K562 (cell line): ENCODE measurements around the gene ADAM15. TPM values are rescaled to one million over a fixed set of nuclear protein-coding genes. Genes with fewer than 3 reads are reported as not detected.

Experiments
- ATAC-seq: fragments of 200-7000 bp; cut with Tn5 transposase; 3 replicates; pipeline ENCODE4 v1.9.1; 2020; ENCODE audit warnings: moderate library complexity
- BruUV-seq: library from RNA; stranded (reverse); fragments of 400-500 nt; replicated peaks from 2 replicates; lab custom pipeline; 2021; lab: Mats Ljungman, UMichigan
- CTCF ChIA-PET: fragments of 300-600 bp; formaldehyde crosslinking; extraction: SDS; loops from one replicate; lab custom pipeline; 2021; ENCODE audit warnings: low intra/inter-chr PET ratio; lab: Yijun Ruan, JAX
- POLR2A ChIA-PET: fragments of 300-600, 350-650 bp; sonication (Branson Sonifier 250); formaldehyde crosslinking; extraction: SDS; loops from one replicate; lab custom pipeline; 2021; ENCODE audit warnings: antibody characterized with exemption, inconsistent platforms; lab: Yijun Ruan, JAX
- DNase-seq, 4 experiments: peaks; one replicate each; pipeline versions ENCODE4 v3.0.0 to v3.0.0-alpha.2; 2011 to 2018; ENCODE audit warnings: low spot score in 3 of 4, mixed read lengths in 3 of 4; ENCODE audit errors: extremely low read depth in 1 of 4
- FAIRE-seq: peaks from 2 replicates; lab custom pipeline; 2011; peaks lifted over from hg19 to GRCh38; lab: Jason Lieb, UNC
- H2AFZ ChIP-seq: 2 replicates; pipeline ENCODE4 v1.6.0; 2011; ENCODE audit warnings: low read depth, low read length, control low read depth, inconsistent platforms
- H3K27ac ChIP-seq: fragments of 200-600 bp; 3 replicates; pipeline ENCODE4 v1.8.0; 2011; ENCODE audit warnings: low read depth, mild to moderate bottlenecking, control low read depth, inconsistent platforms, low read length, moderate library complexity, mixed read lengths; ENCODE audit errors: extremely low read depth
- H3K27me3 ChIP-seq, 2 experiments: fragments of 300-600 bp in 1 of 2; 2 replicates in 1 of 2; 3 replicates in 1 of 2; pipeline versions ENCODE4 v1.6.0 to v1.8.0; 2011; ENCODE audit warnings: inconsistent platforms in 2 of 2, low read length in 2 of 2, mild to moderate bottlenecking in 1 of 2, mixed read lengths in 1 of 2, moderate library complexity in 1 of 2; ENCODE audit not compliant: control insufficient read depth in 2 of 2, insufficient read depth in 2 of 2
- H3K36me3 ChIP-seq: fragments of 300-600 bp; 3 replicates; pipeline ENCODE4 v1.8.0; 2011; ENCODE audit warnings: mild to moderate bottlenecking, low read length, inconsistent platforms; ENCODE audit not compliant: control insufficient read depth, insufficient read depth
- H3K4me1 ChIP-seq, 2 experiments: fragments of 200-600 bp in 1 of 2; replicated peaks in 1 of 2; 2 replicates in 1 of 2; 3 replicates in 1 of 2; pipeline versions ENCODE4 v1.5.1 to v1.8.0; 2011; ENCODE audit warnings: inconsistent platforms in 2 of 2, low read length in 2 of 2, mild to moderate bottlenecking in 1 of 2, mixed read lengths in 1 of 2, moderate library complexity in 1 of 2; ENCODE audit not compliant: control insufficient read depth in 2 of 2, insufficient read depth in 2 of 2
- H3K4me2 ChIP-seq: 2 replicates; pipeline ENCODE4 v1.6.1; 2011; ENCODE audit warnings: low read length, control low read depth, inconsistent platforms, mixed read lengths; ENCODE audit not compliant: insufficient read depth
- H3K4me3 ChIP-seq: fragments of 200-600 bp; sonication (generic), shearing (Covaris generic); 2 replicates; pipeline ENCODE4 v1.5.1; 2016; ENCODE audit warnings: control low read depth, inconsistent platforms
- H3K79me2 ChIP-seq: fragments of 200-600 bp; 3 replicates; pipeline ENCODE4 v1.8.0; 2011; ENCODE audit warnings: low read length, inconsistent platforms; ENCODE audit not compliant: control insufficient read depth, insufficient read depth
- H3K9ac ChIP-seq, 2 experiments: 2 replicates each; pipeline versions ENCODE4 v1.6.0 to v1.6.1; 2011; ENCODE audit warnings: low read depth in 2 of 2, low read length in 2 of 2, control low read depth in 1 of 2, inconsistent platforms in 1 of 2, mild to moderate bottlenecking in 1 of 2, mixed read lengths in 1 of 2; ENCODE audit not compliant: insufficient read depth in 1 of 2
- H3K9me1 ChIP-seq: one replicate; pipeline ENCODE4 v1.6.0; 2011; ENCODE audit warnings: inconsistent platforms, mild to moderate bottlenecking, low read length, moderate library complexity; ENCODE audit not compliant: control insufficient read depth, insufficient read depth
- H3K9me3 ChIP-seq: replicated peaks from 2 replicates; pipeline ENCODE4 v1.5.1; 2011; ENCODE audit warnings: low read depth, low read length, inconsistent platforms; ENCODE audit not compliant: control insufficient read depth, insufficient read depth
- H4K20me1 ChIP-seq: replicated peaks from 2 replicates; pipeline ENCODE4 v1.6.1; 2011; ENCODE audit warnings: low read length, inconsistent platforms, mixed read lengths; ENCODE audit not compliant: control insufficient read depth, insufficient read depth
- CBFB ChIP-seq: sonication (generic); formaldehyde crosslinking; IDR thresholded peaks from 2 replicates; pipeline ENCODE4 v1.4.0; 2020; ENCODE audit warnings: mild to moderate bottlenecking, missing genetic modification reagents
- CEBPB ChIP-seq: fragments of 450-650 bp; IDR thresholded peaks from 2 replicates; pipeline ENCODE4 v1.6.1; 2016; ENCODE audit warnings: missing genetic modification characterization, missing compliant biosample characterization
- DNMT1 ChIP-seq: fragments of 450-650 bp; IDR thresholded peaks from 2 replicates; pipeline ENCODE4 v1.6.1; 2016; ENCODE audit warnings: antibody characterized with exemption, mild to moderate bottlenecking
- FOXP1 ChIP-seq: sonication (generic); formaldehyde crosslinking; IDR thresholded peaks from 2 replicates; pipeline ENCODE4 v1.8.0; 2022; ENCODE audit warnings: mild to moderate bottlenecking, missing genetic modification reagents
- JUNB ChIP-seq: fragments of 450-650 bp; formaldehyde crosslinking; conservative IDR thresholded peaks from 2 replicates; pipeline ENCODE4 v1.4.0; 2020; ENCODE audit warnings: mild to moderate bottlenecking
- KHSRP ChIP-seq: fragments of 450-650 bp; IDR thresholded peaks from 2 replicates; pipeline ENCODE4 v1.6.1; 2017
- NR3C1 ChIP-seq: sonication (generic); formaldehyde crosslinking; IDR thresholded peaks from 2 replicates; pipeline ENCODE4 v1.8.1; 2022; ENCODE audit warnings: missing genetic modification reagents
- NRF1 ChIP-seq, 2 experiments: fragments of 450-650 bp; IDR thresholded peaks in 1 of 2; conservative IDR thresholded peaks in 1 of 2; 2 replicates each; pipeline ENCODE4 v1.6.1; 2014; ENCODE audit warnings: mild to moderate bottlenecking in 2 of 2
- POLR3A ChIP-seq: IDR thresholded peaks from 2 replicates; pipeline ENCODE4 v1.6.1; 2011; ENCODE audit warnings: borderline replicate concordance, mild to moderate bottlenecking, moderate library complexity; ENCODE audit not compliant: insufficient read length, insufficient read depth; ENCODE audit errors: extremely low read depth
- SNAPC5 ChIP-seq: fragments of 250-450 bp; sonication (Bioruptor Pico); IDR thresholded peaks from 2 replicates; pipeline ENCODE4 v1.8.0; 2021; ENCODE audit warnings: moderate library complexity, mild to moderate bottlenecking, inconsistent platforms
- SNIP1 ChIP-seq: fragments of 450-650 bp; IDR thresholded peaks from 2 replicates; pipeline ENCODE4 v1.7.1; 2017; ENCODE audit warnings: low read depth, mild to moderate bottlenecking
- TBP ChIP-seq: optimal IDR thresholded peaks from 2 replicates; pipeline ENCODE3; 2011; ENCODE audit warnings: low read depth, low read length, improper control_type of control experiment
- ZBED1 ChIP-seq: IDR thresholded peaks from 2 replicates; pipeline ENCODE4 v1.6.1; 2014
- ZFP36 ChIP-seq: fragments of 150-350 bp; IDR thresholded peaks from 2 replicates; pipeline ENCODE4 v1.6.1; 2018; ENCODE audit warnings: low read length, low read depth; ENCODE audit not compliant: partially characterized antibody
- ZNF121 ChIP-seq: sonication (generic); formaldehyde crosslinking; conservative IDR thresholded peaks from 2 replicates; pipeline ENCODE4 v1.8.0; 2022; ENCODE audit warnings: missing genetic modification reagents
- ZNF347 ChIP-seq: fragments of 450-650 bp; formaldehyde crosslinking; IDR thresholded peaks from 2 replicates; pipeline ENCODE4 v1.4.0; 2020; ENCODE audit warnings: low read depth, mild to moderate bottlenecking, moderate library complexity
- ZNF778 ChIP-seq: fragments of 450-650 bp; formaldehyde crosslinking; IDR thresholded peaks from 2 replicates; pipeline ENCODE4 v1.4.0; 2020; ENCODE audit warnings: mild to moderate bottlenecking, moderate library complexity
- ZSCAN32 ChIP-seq: fragments of 450-650 bp; formaldehyde crosslinking; IDR thresholded peaks from 2 replicates; pipeline ENCODE4 v1.4.0; 2020; ENCODE audit warnings: mild to moderate bottlenecking, moderate library complexity
- WGBS: fragments of 100-300 bp; shearing (Covaris generic); methylation state at CpG from one replicate; pipeline ENCODE4 v1.1.6; 2016; ENCODE audit warnings: low coverage, mixed read lengths; ENCODE audit not compliant: insufficient coverage; ENCODE audit errors: missing lambda C conversion rate; 5-methylcytosine and 5-hydroxymethylcytosine counted together
- in situ Hi-C: fragments of 300-500 bp; cut with MboI; formaldehyde crosslinking; loops from 4 replicates; pipeline ENCODE4 v1.15.0; 2018; ENCODE audit warnings: inconsistent platforms, mixed read lengths
- intact Hi-C: fragments of 100-400 bp; cut with micrococcal nuclease; formaldehyde crosslinking; loops from 2 replicates; pipeline ENCODE4 v1.14.2; 2022
- polyA plus RNA-seq, 8 experiments: library from polyadenylated mRNA; depleted of rRNA in 4 of 8; stranded (reverse) in 5 of 8; unstranded in 3 of 8; fragments of >200 nt; fragmentation: Nextera tagmentation in 2 of 8; fragmentation: Illumina TruSeq in 1 of 8; extraction: Ambion mirVana in 2 of 8; extraction: Trizol in 1 of 8; gene quantifications; 2 replicates each; pipeline versions ENCODE4 v1.2.1 to v1.2.3, GENCODE V29; 2011 to 2014; ENCODE audit warnings: inconsistent platforms in 1 of 8, missing spikeins in 1 of 8
- total RNA-seq, 7 experiments: library from RNA; depleted of rRNA in 6 of 7; stranded (reverse); fragments of >200 nt in 6 of 7; fragmentation: Illumina TruSeq in 2 of 7; extraction: Trizol in 2 of 7; gene quantifications; 2 replicates each; pipeline versions ENCODE4 v1.2.1 to v1.2.3, GENCODE V29; 2011 to 2021; ENCODE audit warnings: low replicate concordance in 1 of 7

The ADAM15 gene
- total and polyA plus RNA-seq, 9 of the 15 experiments (the other 6 are each of a cell fraction or from before 2014, with no cell fraction given): 0.69 to 72.3 (median 32.8) TPM

- POLR2A ChIA-PET: interaction anchor here (0.5 to 1.4 kb wide), 4 partner anchors 18 to 85 kb away, joined by 3 to 4 read pairs (median 3); no protein-coding TSS in a partner anchor
- in situ Hi-C loops: no loop called here
These were observed 10.6 kb upstream of the ADAM15 start for GRCh38 chr1:155040358-155041093.

GRCh38 chr1:155042789-155043188 is 8.3 kb upstream of the ADAM15 start:
- CTCF ChIA-PET: no interaction called here
- ATAC-seq: no peak
- Histone ChIP-seq H3K36me3 (no peaks in the 10 kb centered on the region), H3K9me1 (peaks cover 4% of the 10 kb centered on the region), H3K4me1 (peaks cover 8 to 16% of the 10 kb centered on the region in 2 experiments; a peak in 3 of 5 replicates), H3K4me2 (no peak overlapping the region), H3K4me3 (no peak overlapping the region), H3K27me3 (peaks cover 0 to 3% of the 10 kb centered on the region in 2 experiments; a peak in 2 of 5 replicates), H2AFZ (no peak overlapping the region), H3K27ac (no peak overlapping the region), H4K20me1 (peaks cover 6% of the 10 kb centered on the region; the same call in 1 of the 2 replicates), H3K9ac (peak overlapping the region in 1 of 2 experiments; percentile 86; a peak in 2 of 4 replicates), H3K9me3 (no peaks in the 10 kb centered on the region), H3K79me2 (no peaks in the 10 kb centered on the region)
- in situ Hi-C loops (no loop called here), intact Hi-C loops (no loop called here)
- no peak for FAIRE-seq
- TF ChIP-seq ZFP36 (no peak), ZSCAN32 (CRISPR knock-in tag) (no peak), SNIP1 (no peak), NR3C1 (CRISPR knock-in tag) (no peak), JUNB (CRISPR knock-in tag) (no peak), CEBPB (tag) (no peak), ZNF778 (CRISPR knock-in tag) (no peak), SNAPC5 (CRISPR knock-in tag) (no peak), DNMT1 (no peak), ZNF347 (CRISPR knock-in tag) (no peak), TBP (no peak), CBFB (CRISPR knock-in tag) (no peak), FOXP1 (no peak), ZBED1 (no peak)
- 21% methylated on average over 5 of the region's 5 CpGs for WGBS
- no TSS peak for BruUV-seq
- DNase-seq: no peak
- POLR2A ChIA-PET: interaction anchor here (1.5 to 2.1 kb wide), 2 partner anchors 17 to 27 kb away, joined by 3 to 5 read pairs; no protein-coding TSS in a partner anchor

More at GRCh38 chr1:155040358-155041093, 10.6 kb upstream of the ADAM15 start:
- no peak for TF ChIP-seq POLR3A
- no peak for TF ChIP-seq ZNF121 (CRISPR knock-in tag)
- peak; percentile 39; a peak in 2 of 4 replicates for TF ChIP-seq NRF1 (conservative IDR thresholded peaks at IDR 0.05 in 1 of 2, IDR thresholded peaks at IDR 0.05 in 1 of 2)
- no peak for TF ChIP-seq KHSRP
- TF ChIP-seq, all 486 proteins: peak for 1
- ATAC-seq (no peak), DNase-seq (no peak), FAIRE-seq (no peak)
- no peak overlapping the region for H3K4me3 ChIP-seq
- WGBS: 20% methylated on average over 14 of the region's 14 CpGs
- peaks cover under 1% of the 10 kb centered on the region for H3K9me1 ChIP-seq
- intact Hi-C loops: no loop called here
- no TSS peak for BruUV-seq
- no peaks in the 10 kb centered on the region for H3K79me2 ChIP-seq
- no peaks in the 10 kb centered on the region for H3K36me3 ChIP-seq
- peaks cover 0 to 5% of the 10 kb centered on the region in 2 experiments; a peak in 2 of 5 replicates for H3K27me3 ChIP-seq
- CTCF ChIA-PET: no interaction called here
- peaks cover 8 to 13% of the 10 kb centered on the region in 2 experiments; a peak in 3 of 5 replicates for H3K4me1 ChIP-seq
- H3K27ac ChIP-seq: no peak overlapping the region
- no peak overlapping the region for H3K9ac ChIP-seq
- H2AFZ ChIP-seq: no peak overlapping the region
- no peaks in the 10 kb centered on the region for H3K9me3 ChIP-seq
- H4K20me1 ChIP-seq: peaks cover 4% of the 10 kb centered on the region; the same call in 1 of the 2 replicates
- H3K4me2 ChIP-seq: no peak overlapping the region
